DND-41 (cell line): ENCODE measurements around the gene PAGE4.

Experiments used
- ATAC-seq: fragments of 200-7000 bp; cut with Tn5 transposase; 3 replicates; pipeline ENCODE4 v1.9.1; 2021; ENCODE audit warnings: low read depth; ENCODE audit not compliant: insufficient read depth
- DNase-seq: peaks from one replicate; pipeline ENCODE4 v3.0.0-alpha.2; 2020
- H2AFZ ChIP-seq: 2 replicates; pipeline ENCODE4 v1.6.0; 2012; ENCODE audit warnings: low read depth, low read length
- H3K27ac ChIP-seq: 2 replicates; pipeline ENCODE4 v1.5.1; 2012; ENCODE audit warnings: low read length, inconsistent platforms
- H3K27me3 ChIP-seq: fragments of 200-600 bp; sonication (generic); 2 replicates; pipeline ENCODE4 v1.6.0; 2012; ENCODE audit warnings: low read length, mild to moderate bottlenecking, inconsistent platforms; ENCODE audit not compliant: insufficient read depth, poor library complexity
- H3K36me3 ChIP-seq: 2 replicates; pipeline ENCODE4 v1.5.1; 2012; ENCODE audit warnings: low read length, inconsistent platforms; ENCODE audit not compliant: insufficient read depth
- H3K4me1 ChIP-seq: 2 replicates; pipeline ENCODE4 v1.5.1; 2012; ENCODE audit warnings: mild to moderate bottlenecking, low read length; ENCODE audit not compliant: insufficient read depth
- H3K4me2 ChIP-seq: 2 replicates; pipeline ENCODE4 v1.6.0; 2012; ENCODE audit warnings: mild to moderate bottlenecking, moderate library complexity, low read length, inconsistent platforms; ENCODE audit not compliant: insufficient read depth
- H3K4me3 ChIP-seq, 2 experiments: fragments of 200-600 bp in 1 of 2; shearing (Covaris generic) in 1 of 2; 2 replicates each; pipeline ENCODE4 v1.5.1; 2012 to 2016; ENCODE audit warnings: inconsistent platforms in 2 of 2, low read length in 2 of 2, mild to moderate bottlenecking in 2 of 2, low read depth in 1 of 2, moderate library complexity in 1 of 2
- H3K79me2 ChIP-seq: 2 replicates; pipeline ENCODE4 v1.6.0; 2012; ENCODE audit warnings: low read length, inconsistent platforms; ENCODE audit not compliant: insufficient read depth
- H3K9ac ChIP-seq: 2 replicates; pipeline ENCODE4 v1.6.0; 2012; ENCODE audit warnings: low read depth, mild to moderate bottlenecking, inconsistent platforms, low read length, moderate library complexity
- H3K9me3 ChIP-seq: 2 replicates; pipeline ENCODE4 v1.5.1; 2012; ENCODE audit warnings: low read length, moderate library complexity, mild to moderate bottlenecking, inconsistent platforms; ENCODE audit not compliant: insufficient read depth, severe bottlenecking
- H4K20me1 ChIP-seq: 2 replicates; pipeline ENCODE4 v1.6.0; 2012; ENCODE audit warnings: low read length; ENCODE audit not compliant: insufficient read depth
- CTCF ChIP-seq: IDR thresholded peaks from 2 replicates; pipeline ENCODE4 v1.5.1; 2012; ENCODE audit warnings: borderline replicate concordance, low read length, moderate library complexity, mild to moderate bottlenecking; ENCODE audit not compliant: poor library complexity, severe bottlenecking; ENCODE audit errors: extremely low read depth
- EZH2 ChIP-seq: IDR thresholded peaks from 3 replicates; pipeline ENCODE4 v1.6.1; 2012; ENCODE audit warnings: borderline replicate concordance, low read depth, mild to moderate bottlenecking, moderate library complexity, low read length, inconsistent platforms; ENCODE audit not compliant: severe bottlenecking

The PAGE4 gene

GRCh38 chrX:49816435-49816834 is 12.7 kb upstream of the PAGE4 start:
- no peaks in the 10 kb centered on the region for H3K27me3 ChIP-seq
- H2AFZ ChIP-seq = no peak overlapping the region
- no peaks in the 10 kb centered on the region for H4K20me1 ChIP-seq
- no peak overlapping the region for H3K4me2 ChIP-seq
- TF ChIP-seq EZH2 (no peak), CTCF (no peak)
- H3K27ac ChIP-seq = no peak overlapping the region
- H3K4me3 ChIP-seq = no peak overlapping the region
- H3K9me3 ChIP-seq = no peaks in the 10 kb centered on the region
- DNase-seq = no peak
- no peaks in the 10 kb centered on the region for H3K4me1 ChIP-seq
- no peaks in the 10 kb centered on the region for H3K36me3 ChIP-seq
- no peak for ATAC-seq
- no peak overlapping the region for H3K9ac ChIP-seq
- H3K79me2 ChIP-seq = no peaks in the 10 kb centered on the region

GRCh38 chrX:49838374-49838773 is 9.3 kb downstream of the PAGE4 start:
- Histone ChIP-seq H3K4me2 (no peak overlapping the region), H3K79me2 (no peaks in the 10 kb centered on the region), H2AFZ (no peak overlapping the region), H3K9me3 (no peaks in the 10 kb centered on the region), H4K20me1 (no peaks in the 10 kb centered on the region), H3K4me1 (no peaks in the 10 kb centered on the region), H3K27ac (no peak overlapping the region), H3K36me3 (no peaks in the 10 kb centered on the region), H3K27me3 (no peaks in the 10 kb centered on the region), H3K4me3 (no peak overlapping the region), H3K9ac (no peak overlapping the region)
- ATAC-seq = no peak
- TF ChIP-seq EZH2 (no peak), CTCF (peak; percentile 64)
- DNase-seq = no peak

GRCh38 chrX:49840679-49841078 is 11.6 kb downstream of the PAGE4 start:
- Histone ChIP-seq H3K36me3 (no peaks in the 10 kb centered on the region), H3K4me2 (no peak overlapping the region), H3K4me3 (no peak overlapping the region), H3K4me1 (no peaks in the 10 kb centered on the region), H3K9ac (no peak overlapping the region), H3K9me3 (no peaks in the 10 kb centered on the region), H2AFZ (no peak overlapping the region), H3K79me2 (no peaks in the 10 kb centered on the region), H4K20me1 (no peaks in the 10 kb centered on the region), H3K27me3 (no peaks in the 10 kb centered on the region), H3K27ac (no peak overlapping the region)
- TF ChIP-seq EZH2 (no peak), CTCF (peak; percentile 51)
- DNase-seq (peak; percentile 32), ATAC-seq (peak; percentile 42; the same call in 1 of the 3 replicates)

GRCh38 chrX:49842621-49843020 is 13.5 kb downstream of the PAGE4 start:
- no peak overlapping the region for H3K4me2 ChIP-seq
- no peaks in the 10 kb centered on the region for H4K20me1 ChIP-seq
- H3K27ac ChIP-seq = no peak overlapping the region
- H3K9ac ChIP-seq = no peak overlapping the region
- ATAC-seq = no peak
- TF ChIP-seq EZH2 (no peak), CTCF (no peak)
- H3K9me3 ChIP-seq = no peaks in the 10 kb centered on the region
- H3K4me1 ChIP-seq = no peaks in the 10 kb centered on the region
- no peaks in the 10 kb centered on the region for H3K79me2 ChIP-seq
- DNase-seq = no peak
- no peaks in the 10 kb centered on the region for H3K36me3 ChIP-seq
- H2AFZ ChIP-seq = no peak overlapping the region
- no peaks in the 10 kb centered on the region for H3K27me3 ChIP-seq
- H3K4me3 ChIP-seq = no peak overlapping the region
